Measurements from ENCODE around the gene PRRC2B. TPM values are rescaled to one million over a fixed set of nuclear protein-coding genes. Genes with fewer than 3 reads are reported as not detected.

The PRRC2B gene
- total RNA-seq, 1 experiment from 2014 or later, result 170 TPM

- TF ChIP-seq ZNF274 (IDR thresholded peaks at IDR 0.05; ENCODE audit: low read depth, low read length), result no peak
- no peak for TF ChIP-seq POLR2A (IDR thresholded peaks at IDR 0.05; ENCODE audit: borderline replicate concordance, extremely low read depth, insufficient read depth, insufficient read length)
- no peak for TF ChIP-seq EGR1 (IDR thresholded peaks at IDR 0.05; ENCODE audit: low read depth)
- no peak for TF ChIP-seq CEBPB (IDR thresholded peaks at IDR 0.05; ENCODE audit: low read depth)
- no peak for TF ChIP-seq YY1 (IDR thresholded peaks at IDR 0.05; ENCODE audit: extremely low read depth, insufficient replicate concordance, low read depth, low read length)
- TF ChIP-seq SP1 (IDR thresholded peaks at IDR 0.05; ENCODE audit: low read depth), result no peak
- TF ChIP-seq ELF1 (IDR thresholded peaks at IDR 0.05; ENCODE audit: borderline replicate concordance, low read depth), result no peak
- TF ChIP-seq, protein P1, sequence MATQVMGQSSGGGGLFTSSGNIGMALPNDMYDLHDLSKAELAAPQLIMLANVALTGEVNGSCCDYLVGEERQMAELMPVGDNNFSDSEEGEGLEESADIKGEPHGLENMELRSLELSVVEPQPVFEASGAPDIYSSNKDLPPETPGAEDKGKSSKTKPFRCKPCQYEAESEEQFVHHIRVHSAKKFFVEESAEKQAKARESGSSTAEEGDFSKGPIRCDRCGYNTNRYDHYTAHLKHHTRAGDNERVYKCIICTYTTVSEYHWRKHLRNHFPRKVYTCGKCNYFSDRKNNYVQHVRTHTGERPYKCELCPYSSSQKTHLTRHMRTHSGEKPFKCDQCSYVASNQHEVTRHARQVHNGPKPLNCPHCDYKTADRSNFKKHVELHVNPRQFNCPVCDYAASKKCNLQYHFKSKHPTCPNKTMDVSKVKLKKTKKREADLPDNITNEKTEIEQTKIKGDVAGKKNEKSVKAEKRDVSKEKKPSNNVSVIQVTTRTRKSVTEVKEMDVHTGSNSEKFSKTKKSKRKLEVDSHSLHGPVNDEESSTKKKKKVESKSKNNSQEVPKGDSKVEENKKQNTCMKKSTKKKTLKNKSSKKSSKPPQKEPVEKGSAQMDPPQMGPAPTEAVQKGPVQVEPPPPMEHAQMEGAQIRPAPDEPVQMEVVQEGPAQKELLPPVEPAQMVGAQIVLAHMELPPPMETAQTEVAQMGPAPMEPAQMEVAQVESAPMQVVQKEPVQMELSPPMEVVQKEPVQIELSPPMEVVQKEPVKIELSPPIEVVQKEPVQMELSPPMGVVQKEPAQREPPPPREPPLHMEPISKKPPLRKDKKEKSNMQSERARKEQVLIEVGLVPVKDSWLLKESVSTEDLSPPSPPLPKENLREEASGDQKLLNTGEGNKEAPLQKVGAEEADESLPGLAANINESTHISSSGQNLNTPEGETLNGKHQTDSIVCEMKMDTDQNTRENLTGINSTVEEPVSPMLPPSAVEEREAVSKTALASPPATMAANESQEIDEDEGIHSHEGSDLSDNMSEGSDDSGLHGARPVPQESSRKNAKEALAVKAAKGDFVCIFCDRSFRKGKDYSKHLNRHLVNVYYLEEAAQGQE (IDR thresholded peaks at IDR 0.05; ENCODE audit: low read depth), result no peak
- peaks cover 0 to 10% of the 10 kb centered on the region in 2 experiments; a peak in 1 of 4 replicates for H3K4me1 ChIP-seq (ENCODE audit: control insufficient read depth in 1 of 2, insufficient read depth in 2 of 2, low read length in 2 of 2)
- peak overlapping the region; percentile 81 for H3K4me2 ChIP-seq (ENCODE audit: low read length)
- H3K9ac ChIP-seq (ENCODE audit: low read length), result peak overlapping the region; percentile 59
- POLR2A ChIA-PET, result no interaction called here
- H4K20me1 ChIP-seq (ENCODE audit: insufficient read depth), result no peaks in the 10 kb centered on the region
- DNase-seq (ENCODE audit: low read depth, low spot score) (no peak), ATAC-seq (peak; percentile 7)
- no peaks in the 10 kb centered on the region for H3K9me3 ChIP-seq (ENCODE audit: control insufficient read depth in 1 of 2, insufficient read depth in 1 of 2, low read depth in 1 of 2, low read length in 2 of 2)
- intact Hi-C loops (cut with micrococcal nuclease), result no loop called here
- peak overlapping the region; percentile 58 to 68 for H3K4me3 ChIP-seq (replicated peaks in 1 of 2; ENCODE audit: low read depth in 1 of 2, low read length in 2 of 2)
- H3K36me3 ChIP-seq (ENCODE audit: control insufficient read depth in 1 of 2, insufficient read depth in 2 of 2, low read length in 2 of 2), result peaks cover 11 to 12% of the 10 kb centered on the region in 2 experiments; a peak in 3 of 4 replicates
- CTCF ChIA-PET, result no interaction called here
- no peak overlapping the region for H2AFZ ChIP-seq (ENCODE audit: low read depth, low read length, poor library complexity, severe bottlenecking)
- H3K9me2 ChIP-seq (ENCODE audit: insufficient read depth), result no peaks in the 10 kb centered on the region
- H3K27ac ChIP-seq (ENCODE audit: low read depth, low read length), result peak overlapping the region; percentile 63; the same call in 1 of the 2 replicates
- no peaks in the 10 kb centered on the region for H3K27me3 ChIP-seq (ENCODE audit: insufficient read depth, low read length)
- RAD21 ChIA-PET (ENCODE audit: low non-redundant PET in 1 of 2, low total read pairs in 2 of 2, uncharacterized antibody in 2 of 2, unreplicated experiment in 2 of 2), result no interaction called here
- H3K79me2 ChIP-seq (ENCODE audit: insufficient read depth, low read length), result no peaks in the 10 kb centered on the region
- BruUV-seq (replicated peaks), result no TSS peak
These were observed 110.0 kb downstream of the PRRC2B start for GRCh38 chr9:131503626-131504465.

All from HCT116 (cell line).